Stimulated activated memory B cell treated with anti-CD40 and anti-IgM and Interleukin-4, amounts not matched to agents 10 μg/mL and 1 μg/mL and 100 μg/mL, for 72 hours (primary cell): Measurements from ENCODE around the gene OR9A4.
"Not testable (repeated sequence)": the region's sequence is repeated elsewhere in the genome, so short reads cannot be mapped to it uniquely, and the experiment has no call there.

Experiments used
- ATAC-seq: fragments of 150-1000 bp; cut with Tn5 transposase; 2 replicates; pipeline ENCODE4 v1.10.0; 2021
- H3K27ac Mint-ChIP-seq: one replicate; pipeline ENCODE4 v1.8.0; 2022; ENCODE audit warnings: mild to moderate bottlenecking, mixed read lengths
- H3K27me3 Mint-ChIP-seq: one replicate; pipeline ENCODE4 v1.8.0; 2022; ENCODE audit warnings: mixed read lengths
- H3K36me3 Mint-ChIP-seq: one replicate; pipeline ENCODE4 v1.8.0; 2022; ENCODE audit warnings: mixed read lengths
- H3K4me1 Mint-ChIP-seq: one replicate; pipeline ENCODE4 v1.8.0; 2022; ENCODE audit warnings: mixed read lengths
- H3K4me3 Mint-ChIP-seq: one replicate; pipeline ENCODE4 v1.8.0; 2022; ENCODE audit warnings: mild to moderate bottlenecking, moderate library complexity, mixed read lengths
- H3K9me3 Mint-ChIP-seq: one replicate; pipeline ENCODE4 v1.8.0; 2022; ENCODE audit warnings: mixed read lengths

OR9A4 gene, protein sequence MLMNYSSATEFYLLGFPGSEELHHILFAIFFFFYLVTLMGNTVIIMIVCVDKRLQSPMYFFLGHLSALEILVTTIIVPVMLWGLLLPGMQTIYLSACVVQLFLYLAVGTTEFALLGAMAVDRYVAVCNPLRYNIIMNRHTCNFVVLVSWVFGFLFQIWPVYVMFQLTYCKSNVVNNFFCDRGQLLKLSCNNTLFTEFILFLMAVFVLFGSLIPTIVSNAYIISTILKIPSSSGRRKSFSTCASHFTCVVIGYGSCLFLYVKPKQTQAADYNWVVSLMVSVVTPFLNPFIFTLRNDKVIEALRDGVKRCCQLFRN

DNA sequence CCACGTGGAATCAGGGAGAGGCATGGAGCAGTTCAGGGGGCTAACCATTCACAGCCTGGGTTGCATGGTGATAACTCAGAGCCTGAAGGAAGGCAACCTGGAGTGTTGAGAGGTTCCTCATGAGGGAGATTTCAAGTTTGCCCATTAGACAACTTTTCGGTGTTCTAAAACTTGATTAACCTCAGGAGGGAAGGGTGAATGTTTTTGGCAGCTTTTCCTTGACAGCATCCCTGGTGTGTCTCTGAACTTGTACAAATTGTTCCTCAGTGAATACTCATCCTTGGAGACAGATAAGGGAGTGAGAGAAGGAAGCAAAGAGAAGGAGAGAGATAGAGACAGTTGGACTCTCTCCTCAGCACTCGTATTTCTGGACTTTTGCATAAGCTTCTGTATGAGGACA, at the start of gene OR9A4:
OR9A4 (plus strand) TSS at position 301 of the 400 bp plus-strand sequence. CDS start 2,477 bp downstream, outside the sequence.
- no peaks in the 10 kb centered on the region for H3K36me3 Mint-ChIP-seq
- H3K27me3 Mint-ChIP-seq = no peaks in the 10 kb centered on the region
- no peak within 1 kb of the TSS for H3K27ac Mint-ChIP-seq
- no peaks in the 10 kb centered on the region for H3K4me1 Mint-ChIP-seq
- no peak for ATAC-seq
- H3K4me3 Mint-ChIP-seq = no peak within 1 kb of the TSS
- peaks cover 3% of the 10 kb centered on the region for H3K9me3 Mint-ChIP-seq

DNA sequence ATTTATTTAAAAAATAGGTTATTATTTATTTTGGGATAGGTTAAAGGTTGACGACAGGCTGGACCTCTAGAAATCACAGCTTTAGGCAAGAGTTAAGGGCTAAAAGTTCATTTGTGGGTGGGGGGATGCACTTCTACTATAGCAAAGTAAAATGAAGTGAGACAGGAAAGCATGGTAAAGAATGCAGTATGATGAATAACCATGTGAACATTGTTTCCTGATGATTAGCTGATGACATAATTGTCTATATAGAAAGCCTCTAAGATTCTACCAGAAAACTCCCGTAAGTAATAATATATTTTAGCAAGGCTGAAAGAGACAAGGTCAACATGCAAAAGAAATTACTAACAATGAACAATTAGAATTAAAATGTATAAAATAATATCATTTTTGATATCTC, 49.2 kb upstream of the OR9A4 start:
- no peak for ATAC-seq
- Mint-ChIP-seq H3K4me3 (no peak overlapping the region), H3K4me1 (no peaks in the 10 kb centered on the region), H3K27ac (no peak overlapping the region), H3K36me3 (no peaks in the 10 kb centered on the region), H3K27me3 (peaks cover 22% of the 10 kb centered on the region), H3K9me3 (peaks cover 11% of the 10 kb centered on the region)

DNA sequence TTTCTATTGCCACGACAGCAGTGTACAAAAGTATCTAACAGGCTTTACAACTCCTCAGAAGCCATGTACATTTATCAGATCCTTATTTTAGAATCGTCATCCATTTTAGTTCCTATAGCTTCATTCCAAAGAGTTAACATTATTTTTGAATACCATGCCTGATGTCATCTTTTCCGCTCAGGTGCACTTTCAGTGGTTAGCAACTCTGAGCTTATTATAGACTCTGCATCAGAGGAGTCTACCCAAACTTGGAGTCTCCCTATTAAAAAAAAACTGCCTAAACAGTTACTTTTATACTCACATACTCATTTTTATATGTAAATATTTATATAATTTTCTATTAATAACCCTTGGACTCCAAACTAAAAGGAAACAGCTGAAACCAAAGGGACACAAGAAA, 43.3 kb upstream of the OR9A4 start:
- Mint-ChIP-seq H3K4me1 (no peaks in the 10 kb centered on the region), H3K27ac (no peak overlapping the region), H3K27me3 (no peaks in the 10 kb centered on the region), H3K36me3 (no peaks in the 10 kb centered on the region), H3K4me3 (no peak overlapping the region), H3K9me3 (peaks cover 11% of the 10 kb centered on the region)
- ATAC-seq = no peak

DNA sequence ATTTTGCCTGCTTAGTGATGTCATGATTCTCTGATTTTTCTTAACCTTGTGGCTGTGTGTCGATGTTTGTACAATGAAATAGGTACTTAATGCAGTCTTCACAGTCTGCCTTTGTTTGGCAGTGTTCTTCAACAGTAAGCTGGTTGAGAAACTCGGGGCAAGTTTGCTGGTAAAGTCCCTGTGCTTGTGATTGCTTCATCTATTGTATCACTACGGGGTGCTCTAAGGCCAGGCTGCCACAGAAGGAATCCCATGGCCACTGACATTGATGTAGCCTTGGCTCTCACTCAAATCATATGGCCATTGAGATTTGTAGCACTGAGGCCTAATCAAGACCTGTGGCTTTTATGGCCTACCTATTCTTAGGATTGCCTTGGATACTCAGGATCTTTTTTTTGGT, 41.4 kb upstream of the OR9A4 start:
- H3K4me3 Mint-ChIP-seq = no peak overlapping the region
- peaks cover 9% of the 10 kb centered on the region for H3K9me3 Mint-ChIP-seq
- H3K36me3 Mint-ChIP-seq = no peaks in the 10 kb centered on the region
- no peak for ATAC-seq
- H3K27ac Mint-ChIP-seq = no peak overlapping the region
- no peaks in the 10 kb centered on the region for H3K27me3 Mint-ChIP-seq
- no peaks in the 10 kb centered on the region for H3K4me1 Mint-ChIP-seq

DNA sequence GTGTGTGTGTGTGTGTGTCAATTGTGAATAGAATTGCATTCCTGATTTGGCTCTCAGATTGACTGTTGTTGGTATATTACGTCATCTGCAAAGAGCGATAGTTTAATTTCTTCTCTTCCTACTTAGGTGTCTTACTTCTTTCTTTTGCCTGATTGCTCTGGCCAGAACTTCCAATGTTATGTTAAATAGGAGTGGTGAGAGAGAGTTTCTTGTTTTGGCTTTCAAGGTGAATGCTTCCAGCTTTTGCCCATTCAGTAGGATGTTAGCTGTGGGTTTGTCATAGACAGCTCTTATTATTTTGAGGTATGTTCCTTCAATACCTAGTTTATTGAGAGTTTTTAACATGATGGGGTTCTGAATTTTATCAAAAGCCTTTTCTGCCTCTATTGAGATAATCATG, 40.7 kb upstream of the OR9A4 start:
- Mint-ChIP-seq H3K4me1 (no peaks in the 10 kb centered on the region), H3K27ac (no peak overlapping the region), H3K27me3 (no peaks in the 10 kb centered on the region), H3K9me3 (peaks cover 5% of the 10 kb centered on the region), H3K36me3 (no peaks in the 10 kb centered on the region), H3K4me3 (no peak overlapping the region)
- no peak for ATAC-seq

DNA sequence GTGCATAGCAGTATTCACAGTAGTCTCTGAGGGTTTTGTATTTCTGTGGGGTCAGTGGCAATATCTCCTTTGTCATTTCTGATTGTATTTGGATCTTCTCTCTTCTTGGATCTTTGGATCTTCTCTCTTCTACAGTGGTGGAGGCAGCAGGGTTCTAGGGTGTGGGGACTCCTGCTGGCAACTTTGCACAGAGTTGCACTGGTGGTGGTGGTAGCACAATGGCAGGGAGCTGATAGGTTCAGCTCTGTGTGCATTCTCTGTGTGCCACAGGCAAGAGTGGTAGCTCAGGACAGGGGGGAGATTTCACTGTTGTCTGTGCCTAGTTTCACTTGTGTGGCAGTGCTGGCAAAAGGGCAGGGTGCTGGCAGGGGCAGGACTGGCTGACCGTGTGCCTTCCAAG, 39.8 kb upstream of the OR9A4 start:
- no peaks in the 10 kb centered on the region for H3K27me3 Mint-ChIP-seq
- no peaks in the 10 kb centered on the region for H3K4me1 Mint-ChIP-seq
- no peak overlapping the region for H3K27ac Mint-ChIP-seq
- ATAC-seq = no peak
- H3K9me3 Mint-ChIP-seq = peaks cover 4% of the 10 kb centered on the region
- no peak overlapping the region for H3K4me3 Mint-ChIP-seq
- no peaks in the 10 kb centered on the region for H3K36me3 Mint-ChIP-seq

DNA sequence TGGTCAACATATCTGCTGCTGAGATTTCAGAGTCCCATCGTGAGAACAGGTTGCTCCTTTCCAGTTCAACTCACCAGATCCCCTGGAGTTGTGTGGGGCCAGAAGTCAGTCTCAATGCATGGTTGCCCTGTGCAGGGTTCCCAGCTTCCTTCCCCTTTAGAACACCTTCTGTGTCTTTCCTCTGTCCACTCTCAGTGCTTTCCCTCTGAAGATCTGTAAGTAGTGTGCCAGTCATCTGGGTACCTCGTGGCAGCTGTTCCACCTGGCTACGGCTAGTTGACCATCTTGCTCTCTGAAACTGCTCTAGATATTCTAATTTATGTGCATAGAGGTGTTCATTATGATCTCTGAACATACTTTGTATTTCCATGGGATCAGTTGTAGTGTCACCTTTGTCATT, 38.8 kb upstream of the OR9A4 start:
- no peak for ATAC-seq
- no peaks in the 10 kb centered on the region for H3K36me3 Mint-ChIP-seq
- H3K9me3 Mint-ChIP-seq = peaks cover 4% of the 10 kb centered on the region
- H3K27ac Mint-ChIP-seq = no peak overlapping the region
- no peaks in the 10 kb centered on the region for H3K4me1 Mint-ChIP-seq
- H3K27me3 Mint-ChIP-seq = no peaks in the 10 kb centered on the region
- no peak overlapping the region for H3K4me3 Mint-ChIP-seq

DNA sequence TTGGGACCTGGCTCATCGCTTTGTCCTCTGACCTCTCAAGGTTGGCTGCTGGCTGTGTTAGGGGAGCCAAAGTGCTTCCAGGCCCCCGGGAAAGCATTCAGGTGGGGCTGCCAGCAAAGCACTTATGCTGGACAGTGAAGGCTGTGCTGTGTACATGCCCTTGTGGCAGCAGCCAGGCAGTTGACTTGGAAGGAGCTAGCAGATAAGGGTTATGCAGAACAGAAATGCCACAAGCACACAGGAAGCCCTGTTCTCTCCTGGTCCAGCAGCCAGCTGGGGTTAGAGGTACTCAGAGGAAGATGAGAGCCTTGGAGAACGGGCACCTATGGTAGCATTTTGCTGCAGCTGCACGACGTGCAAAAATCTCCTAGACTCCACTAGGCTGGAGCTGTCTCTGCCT, 35.2 kb upstream of the OR9A4 start:
- peaks cover 6% of the 10 kb centered on the region for H3K4me1 Mint-ChIP-seq
- H3K9me3 Mint-ChIP-seq = no peaks in the 10 kb centered on the region
- H3K4me3 Mint-ChIP-seq = no peak overlapping the region
- no peak for ATAC-seq
- no peaks in the 10 kb centered on the region for H3K27me3 Mint-ChIP-seq
- no peak overlapping the region for H3K27ac Mint-ChIP-seq
- no peaks in the 10 kb centered on the region for H3K36me3 Mint-ChIP-seq

DNA sequence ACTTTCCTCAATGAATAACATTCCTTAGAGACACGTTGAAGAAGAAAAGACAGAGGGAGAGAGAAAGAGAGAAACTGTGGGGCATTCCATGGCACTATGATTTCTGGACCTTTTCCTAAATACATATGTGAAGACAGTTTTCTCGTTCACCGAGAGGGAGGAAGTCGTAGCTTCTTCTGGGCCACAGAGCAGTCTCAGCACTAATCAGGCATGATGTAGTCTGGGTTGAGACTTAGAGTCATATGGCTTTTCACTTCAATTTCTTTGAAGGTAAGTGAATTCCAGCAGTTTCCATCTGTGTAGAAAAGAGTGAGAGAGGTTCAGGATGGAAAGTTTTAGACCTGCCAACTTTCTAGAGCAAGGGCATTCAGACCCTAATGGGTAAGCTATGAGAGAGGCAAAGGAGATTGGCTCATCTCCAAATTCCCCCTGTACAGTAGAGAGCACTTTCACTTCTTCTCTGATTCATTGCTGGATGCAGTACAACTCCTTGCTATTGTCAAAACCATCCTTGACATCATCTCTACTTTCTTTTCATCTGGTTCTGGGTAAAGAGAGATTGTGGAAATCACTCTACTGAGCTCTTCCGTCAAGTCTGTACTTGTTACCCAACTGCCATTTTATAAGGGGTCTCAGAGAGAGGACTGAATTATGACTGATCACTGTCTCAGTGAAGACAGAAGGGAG, 31.5 kb upstream of the OR9A4 start:
- Mint-ChIP-seq H3K4me1 (peaks cover 6% of the 10 kb centered on the region), H3K36me3 (no peaks in the 10 kb centered on the region), H3K27ac (no peak overlapping the region), H3K4me3 (no peak overlapping the region), H3K27me3 (peaks cover 6% of the 10 kb centered on the region), H3K9me3 (no peaks in the 10 kb centered on the region)
- peak; percentile 88 for ATAC-seq

DNA sequence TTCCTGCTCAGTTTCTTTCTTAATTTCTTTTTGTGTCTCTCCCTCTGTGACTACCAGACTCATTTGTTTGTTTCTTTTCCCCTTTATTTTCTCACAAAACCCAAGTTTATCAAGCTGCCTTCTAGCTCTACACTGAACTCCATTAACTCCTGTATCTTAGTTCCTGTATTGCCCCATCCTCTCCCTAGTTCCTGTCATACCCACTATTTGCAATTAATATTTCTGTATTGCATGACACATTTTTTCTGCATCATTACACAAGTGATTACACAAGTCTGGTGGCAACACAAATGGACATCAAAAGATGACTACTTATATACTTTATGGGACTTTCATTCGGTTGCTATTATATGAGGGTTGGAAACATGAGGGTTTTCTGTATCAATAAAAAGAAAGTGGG, 26.9 kb upstream of the OR9A4 start:
- Mint-ChIP-seq H3K27ac (no peak overlapping the region), H3K36me3 (no peaks in the 10 kb centered on the region), H3K27me3 (peaks cover 11% of the 10 kb centered on the region), H3K4me3 (no peak overlapping the region), H3K4me1 (peaks cover 6% of the 10 kb centered on the region), H3K9me3 (no peaks in the 10 kb centered on the region)
- ATAC-seq = no peak

DNA sequence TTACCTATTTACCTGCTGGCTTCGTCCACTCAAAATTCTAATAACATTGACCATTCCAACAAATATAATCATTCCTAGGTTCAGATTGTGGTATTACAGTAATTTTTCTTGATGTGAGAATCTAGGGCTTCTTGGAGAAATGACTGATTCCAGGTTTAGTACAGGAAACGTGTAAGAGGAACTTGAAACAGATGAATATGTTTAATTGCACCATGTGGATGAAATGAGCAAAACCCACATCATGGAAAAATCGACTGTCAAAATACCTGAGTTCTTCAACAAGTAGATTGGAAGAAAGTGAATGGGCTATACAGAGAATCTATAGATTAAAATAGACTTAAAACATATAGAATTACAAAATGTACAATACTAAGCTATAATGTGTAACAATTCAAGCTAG, 24.9 kb upstream of the OR9A4 start:
- Mint-ChIP-seq H3K27ac (no peak overlapping the region), H3K4me1 (no peaks in the 10 kb centered on the region), H3K4me3 (no peak overlapping the region), H3K27me3 (peaks cover 11% of the 10 kb centered on the region), H3K9me3 (no peaks in the 10 kb centered on the region), H3K36me3 (no peaks in the 10 kb centered on the region)
- no peak for ATAC-seq

DNA sequence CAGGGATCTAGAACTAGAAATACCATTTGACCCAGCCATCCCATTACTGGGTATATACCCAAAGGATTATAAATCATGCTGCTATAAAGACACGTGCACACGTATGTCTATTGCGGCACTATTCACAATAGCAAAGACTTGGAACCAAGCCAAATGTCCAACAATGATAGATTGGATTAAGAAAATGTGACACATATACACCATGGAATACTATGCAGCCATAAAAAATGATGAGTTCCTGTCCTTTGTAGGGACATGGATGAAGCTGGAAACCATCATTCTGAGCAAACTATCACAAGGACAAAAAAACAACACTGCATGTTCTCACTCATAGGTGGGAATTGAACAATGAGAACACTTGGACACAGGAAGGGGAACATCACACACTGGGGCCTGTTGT, 16.8 kb upstream of the OR9A4 start:
- not testable (repeated sequence) for ATAC-seq, H3K4me3 Mint-ChIP-seq, H3K27me3 Mint-ChIP-seq, H3K4me1 Mint-ChIP-seq, H3K36me3 Mint-ChIP-seq, H3K9me3 Mint-ChIP-seq, H3K27ac Mint-ChIP-seq

DNA sequence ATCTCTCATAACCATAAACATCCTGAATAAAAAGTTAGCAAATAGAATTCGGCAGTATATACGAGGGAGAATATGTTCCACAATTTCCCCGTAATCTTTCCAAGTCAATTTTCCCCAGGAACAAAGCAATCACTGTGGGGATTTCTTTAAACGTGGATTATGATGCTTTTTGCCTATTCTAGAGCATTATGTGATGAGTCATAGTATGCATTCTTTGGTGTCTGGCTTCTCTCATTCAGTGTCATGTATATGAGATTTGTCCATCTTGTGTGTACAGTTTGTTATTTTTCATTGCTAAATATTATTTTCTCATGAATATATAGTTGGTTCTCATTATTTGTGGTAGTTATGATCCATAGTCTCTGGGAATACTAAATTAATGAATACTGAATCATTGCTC, 9.9 kb upstream of the OR9A4 start:
- no peak for ATAC-seq
- Mint-ChIP-seq H3K4me3 (no peak overlapping the region), H3K27me3 (peaks cover 7% of the 10 kb centered on the region), H3K27ac (no peak overlapping the region), H3K4me1 (no peaks in the 10 kb centered on the region), H3K9me3 (no peaks in the 10 kb centered on the region), H3K36me3 (no peaks in the 10 kb centered on the region)

DNA sequence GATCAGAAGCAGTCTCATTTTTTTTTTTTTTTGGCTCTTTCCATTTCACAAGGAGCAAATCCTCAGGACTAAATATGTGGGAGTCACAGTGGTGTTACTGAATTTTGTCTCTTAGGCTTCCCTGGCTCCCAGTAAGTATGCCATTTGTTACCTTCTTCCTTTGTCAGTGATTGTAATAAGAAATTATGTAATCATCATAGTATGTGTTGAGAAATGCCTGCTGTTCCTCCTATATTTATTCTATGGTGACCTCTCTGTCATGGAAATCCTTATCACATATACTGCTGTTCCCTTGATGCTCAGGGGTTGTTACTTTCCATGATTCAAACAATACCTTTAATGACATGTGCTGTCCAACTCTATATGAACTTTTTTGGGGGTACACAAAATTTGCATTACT, 4.8 kb upstream of the OR9A4 start:
- Mint-ChIP-seq H3K27me3 (no peaks in the 10 kb centered on the region), H3K4me1 (no peaks in the 10 kb centered on the region), H3K4me3 (no peak overlapping the region), H3K27ac (no peak overlapping the region), H3K36me3 (no peaks in the 10 kb centered on the region), H3K9me3 (no peaks in the 10 kb centered on the region)
- ATAC-seq = no peak

DNA sequence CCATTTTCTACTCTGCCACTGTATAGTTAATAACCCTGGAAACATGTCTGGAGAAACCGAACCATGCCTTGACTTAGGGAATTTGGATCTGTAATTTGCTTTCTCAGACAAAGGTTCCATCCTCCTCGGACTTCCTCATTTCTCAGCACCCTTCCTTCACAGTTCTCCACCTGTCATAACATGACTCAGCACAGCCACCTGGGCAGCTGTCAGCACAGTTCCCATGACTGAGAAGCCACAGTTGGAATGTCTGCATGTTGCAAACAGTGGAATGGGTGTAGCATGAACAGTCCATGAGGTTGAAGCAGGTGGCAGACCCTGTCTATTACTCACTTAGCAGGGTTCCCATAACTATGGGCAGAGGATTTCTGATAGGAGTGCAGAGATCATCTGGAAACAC, 634 bp upstream of the OR9A4 start:
- Mint-ChIP-seq H3K27ac (no peak overlapping the region), H3K9me3 (peaks cover 3% of the 10 kb centered on the region), H3K27me3 (no peaks in the 10 kb centered on the region), H3K36me3 (no peaks in the 10 kb centered on the region), H3K4me3 (no peak overlapping the region), H3K4me1 (no peaks in the 10 kb centered on the region)
- ATAC-seq = peak; percentile 44

DNA sequence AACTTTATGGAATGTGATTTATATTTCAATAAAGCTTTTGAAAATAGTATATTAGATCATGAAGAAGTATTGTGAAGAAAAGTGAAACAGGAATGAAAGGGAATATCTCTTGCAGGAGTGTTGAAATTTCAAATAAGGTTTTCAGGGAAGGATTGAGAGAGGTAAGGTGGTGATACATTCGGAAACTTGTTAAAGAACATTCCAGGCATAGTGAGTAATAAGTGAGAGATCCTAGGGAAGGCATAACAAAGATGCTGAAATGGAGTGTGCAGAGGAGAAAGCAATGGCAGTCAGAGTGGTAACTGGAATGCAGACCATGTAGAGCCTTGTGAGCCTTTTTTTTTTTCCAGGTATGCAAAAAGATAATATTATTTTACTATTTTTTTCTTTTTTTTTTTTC, 4.1 kb downstream of the OR9A4 start:
- Mint-ChIP-seq H3K9me3 (peaks cover 3% of the 10 kb centered on the region), H3K27ac (no peak overlapping the region), H3K4me3 (no peak overlapping the region), H3K4me1 (no peaks in the 10 kb centered on the region), H3K36me3 (no peaks in the 10 kb centered on the region), H3K27me3 (no peaks in the 10 kb centered on the region)
- no peak for ATAC-seq
